Osteocyte (in vitro differentiated cells): ENCODE data around the gene AFDN. TPM values are rescaled to one million over a fixed set of nuclear protein-coding genes. Genes with fewer than 3 reads are reported as not detected.

Experiments used
- DNase-seq: peaks from one replicate; pipeline ENCODE4 v3.0.0; 2021; ENCODE audit warnings: mixed read lengths; ENCODE audit not compliant: unreplicated experiment; ENCODE audit errors: extremely low spot score
- H3K27ac Mint-ChIP-seq: one replicate; pipeline ENCODE4 v1.8.0; 2021; ENCODE audit warnings: mild to moderate bottlenecking, mixed read lengths; ENCODE audit not compliant: unreplicated experiment
- H3K27me3 Mint-ChIP-seq: one replicate; pipeline ENCODE4 v1.8.0; 2021; ENCODE audit warnings: mixed read lengths; ENCODE audit not compliant: unreplicated experiment
- H3K36me3 Mint-ChIP-seq: one replicate; pipeline ENCODE4 v1.8.0; 2021; ENCODE audit warnings: mixed read lengths; ENCODE audit not compliant: unreplicated experiment
- H3K4me1 Mint-ChIP-seq: one replicate; pipeline ENCODE4 v1.8.0; 2021; ENCODE audit warnings: mixed read lengths; ENCODE audit not compliant: unreplicated experiment
- H3K4me3 Mint-ChIP-seq: one replicate; pipeline ENCODE4 v1.8.0; 2021; ENCODE audit warnings: mild to moderate bottlenecking, moderate library complexity, mixed read lengths; ENCODE audit not compliant: unreplicated experiment
- H3K9me3 Mint-ChIP-seq: one replicate; pipeline ENCODE4 v1.8.0; 2021; ENCODE audit warnings: mixed read lengths; ENCODE audit not compliant: unreplicated experiment
- CTCF ChIP-seq: fragments of 200-600 bp; sonication (generic); IDR thresholded peaks from 2 replicates; pipeline ENCODE4 v1.5.0; 2021; ENCODE audit warnings: antibody characterized with exemption, mild to moderate bottlenecking, moderate library complexity
- total RNA-seq: library from RNA; stranded (reverse); gene quantifications from 2 replicates; pipeline ENCODE4 v1.2.1, GENCODE V29; 2021

The AFDN gene
- total RNA-seq, 1 donor from 2014 or later: 67.3 TPM

GRCh38 chr6:167786853-167787675, 39.6 kb upstream of the AFDN start:
- H3K4me3 Mint-ChIP-seq: no peak overlapping the region
- H3K27ac Mint-ChIP-seq: no peak overlapping the region
- H3K36me3 Mint-ChIP-seq: no peaks in the 10 kb centered on the region
- no peaks in the 10 kb centered on the region for H3K9me3 Mint-ChIP-seq
- H3K27me3 Mint-ChIP-seq: peaks cover 28% of the 10 kb centered on the region
- TF ChIP-seq CTCF: no peak
- DNase-seq: peak; percentile 68
- peaks cover 2% of the 10 kb centered on the region for H3K4me1 Mint-ChIP-seq

- no peak for TF ChIP-seq CTCF
- no peaks in the 10 kb centered on the region for H3K36me3 Mint-ChIP-seq
- H3K4me3 Mint-ChIP-seq: no peak overlapping the region
- no peak overlapping the region for H3K27ac Mint-ChIP-seq
- no peak for DNase-seq
- H3K4me1 Mint-ChIP-seq: peaks cover 2% of the 10 kb centered on the region
- peaks cover 24% of the 10 kb centered on the region for H3K27me3 Mint-ChIP-seq
- H3K9me3 Mint-ChIP-seq: no peaks in the 10 kb centered on the region
Observed at GRCh38 chr6:167787896-167788562, 38.7 kb upstream of the AFDN start.

- TF ChIP-seq CTCF: no peak
- H3K4me3 Mint-ChIP-seq: no peak overlapping the region
- no peak for DNase-seq
- H3K27ac Mint-ChIP-seq: no peak overlapping the region
- peaks cover 19% of the 10 kb centered on the region for H3K27me3 Mint-ChIP-seq
- no peaks in the 10 kb centered on the region for H3K36me3 Mint-ChIP-seq
- peaks cover 2% of the 10 kb centered on the region for H3K4me1 Mint-ChIP-seq
- no peaks in the 10 kb centered on the region for H3K9me3 Mint-ChIP-seq
Observed at GRCh38 chr6:167788563-167788903, 38.2 kb upstream of the AFDN start.

GRCh38 chr6:167789358-167789757, 37.4 kb upstream of the AFDN start:
- no peaks in the 10 kb centered on the region for H3K9me3 Mint-ChIP-seq
- peaks cover 2% of the 10 kb centered on the region for H3K4me1 Mint-ChIP-seq
- DNase-seq: peak; percentile 63
- H3K36me3 Mint-ChIP-seq: no peaks in the 10 kb centered on the region
- H3K27me3 Mint-ChIP-seq: peaks cover 21% of the 10 kb centered on the region
- H3K4me3 Mint-ChIP-seq: no peak overlapping the region
- H3K27ac Mint-ChIP-seq: no peak overlapping the region
- TF ChIP-seq CTCF: no peak

- H3K36me3 Mint-ChIP-seq: no peaks in the 10 kb centered on the region
- TF ChIP-seq CTCF: no peak
- no peak overlapping the region for H3K4me3 Mint-ChIP-seq
- H3K9me3 Mint-ChIP-seq: no peaks in the 10 kb centered on the region
- DNase-seq: peak; percentile 72
- peaks cover 2% of the 10 kb centered on the region for H3K4me1 Mint-ChIP-seq
- peaks cover 27% of the 10 kb centered on the region for H3K27me3 Mint-ChIP-seq
- H3K27ac Mint-ChIP-seq: no peak overlapping the region
Observed at GRCh38 chr6:167791091-167791779, 35.5 kb upstream of the AFDN start.
